ENCODE results near the gene POLE3.

The POLE3 gene

DNA sequence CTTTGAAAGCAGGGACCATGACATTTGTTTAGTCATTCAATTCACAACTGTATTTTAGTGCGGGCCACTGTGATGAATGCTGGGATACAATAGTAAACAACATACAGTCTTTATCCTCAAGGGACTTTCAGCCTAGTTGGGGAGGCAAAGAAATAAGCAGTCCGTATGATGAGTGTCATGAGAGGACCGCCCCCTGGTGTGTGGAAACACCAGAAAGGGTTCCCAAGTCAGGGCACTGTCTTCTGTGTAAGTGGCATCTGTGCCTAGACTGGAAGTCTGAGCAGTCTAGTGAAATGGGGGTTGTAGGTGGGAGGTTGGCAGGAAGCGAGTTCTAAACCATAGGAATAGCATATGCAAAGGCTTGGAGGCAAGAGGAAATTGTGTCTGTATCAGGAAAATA is 6.9 kb upstream of the POLE3 start:
- TF ChIP-seq TAF1 (IDR thresholded peaks at IDR 0.05; ENCODE audit: borderline replicate concordance, insufficient read depth, low read length) = no peak
- TF ChIP-seq SIN3A (IDR thresholded peaks at IDR 0.05; ENCODE audit: borderline replicate concordance, insufficient read depth, low read length) = no peak
- no peak for TF ChIP-seq POLR2AphosphoS5 (IDR thresholded peaks at IDR 0.05; ENCODE audit: low read depth, low read length)
- TF ChIP-seq FOXP2 (optimal IDR thresholded peaks at IDR 0.05; ENCODE audit: borderline replicate concordance, extremely low read depth, extremely low read length, insufficient read depth) = no peak
- TF ChIP-seq, protein P1, sequence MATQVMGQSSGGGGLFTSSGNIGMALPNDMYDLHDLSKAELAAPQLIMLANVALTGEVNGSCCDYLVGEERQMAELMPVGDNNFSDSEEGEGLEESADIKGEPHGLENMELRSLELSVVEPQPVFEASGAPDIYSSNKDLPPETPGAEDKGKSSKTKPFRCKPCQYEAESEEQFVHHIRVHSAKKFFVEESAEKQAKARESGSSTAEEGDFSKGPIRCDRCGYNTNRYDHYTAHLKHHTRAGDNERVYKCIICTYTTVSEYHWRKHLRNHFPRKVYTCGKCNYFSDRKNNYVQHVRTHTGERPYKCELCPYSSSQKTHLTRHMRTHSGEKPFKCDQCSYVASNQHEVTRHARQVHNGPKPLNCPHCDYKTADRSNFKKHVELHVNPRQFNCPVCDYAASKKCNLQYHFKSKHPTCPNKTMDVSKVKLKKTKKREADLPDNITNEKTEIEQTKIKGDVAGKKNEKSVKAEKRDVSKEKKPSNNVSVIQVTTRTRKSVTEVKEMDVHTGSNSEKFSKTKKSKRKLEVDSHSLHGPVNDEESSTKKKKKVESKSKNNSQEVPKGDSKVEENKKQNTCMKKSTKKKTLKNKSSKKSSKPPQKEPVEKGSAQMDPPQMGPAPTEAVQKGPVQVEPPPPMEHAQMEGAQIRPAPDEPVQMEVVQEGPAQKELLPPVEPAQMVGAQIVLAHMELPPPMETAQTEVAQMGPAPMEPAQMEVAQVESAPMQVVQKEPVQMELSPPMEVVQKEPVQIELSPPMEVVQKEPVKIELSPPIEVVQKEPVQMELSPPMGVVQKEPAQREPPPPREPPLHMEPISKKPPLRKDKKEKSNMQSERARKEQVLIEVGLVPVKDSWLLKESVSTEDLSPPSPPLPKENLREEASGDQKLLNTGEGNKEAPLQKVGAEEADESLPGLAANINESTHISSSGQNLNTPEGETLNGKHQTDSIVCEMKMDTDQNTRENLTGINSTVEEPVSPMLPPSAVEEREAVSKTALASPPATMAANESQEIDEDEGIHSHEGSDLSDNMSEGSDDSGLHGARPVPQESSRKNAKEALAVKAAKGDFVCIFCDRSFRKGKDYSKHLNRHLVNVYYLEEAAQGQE (IDR thresholded peaks at IDR 0.05; ENCODE audit: insufficient read depth in 1 of 2, low read depth in 2 of 2, low read length in 2 of 2) = no peak

DNA sequence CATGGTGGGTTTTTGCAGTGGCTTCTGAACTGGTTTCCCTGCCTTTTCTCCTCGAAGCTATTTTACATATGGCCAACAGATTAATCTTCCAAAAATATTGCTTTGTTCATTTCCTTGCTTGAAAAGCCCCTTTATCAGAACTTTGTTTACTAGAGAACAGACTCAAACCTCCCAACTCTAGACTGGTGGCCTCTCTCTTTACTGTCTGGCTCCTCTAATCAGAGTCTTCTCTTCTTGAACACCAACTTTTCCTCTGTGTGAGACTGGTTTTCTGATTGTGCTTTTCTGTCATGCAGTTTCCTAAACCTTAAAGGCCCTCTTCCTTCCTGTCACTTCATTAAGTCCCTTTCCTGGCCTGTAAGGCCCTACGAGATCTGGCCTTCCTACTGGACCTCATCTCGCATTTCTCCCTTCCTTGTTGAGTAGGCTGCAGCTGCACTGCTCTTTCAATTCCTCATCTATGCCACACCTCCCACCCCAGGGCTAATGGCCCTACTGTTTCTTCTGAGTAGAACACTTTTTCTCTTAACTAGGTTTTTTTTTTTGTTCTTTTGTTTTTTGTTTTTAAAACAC is 5.8 kb upstream of the POLE3 start:
- TF ChIP-seq TAF1 (IDR thresholded peaks at IDR 0.05; ENCODE audit: borderline replicate concordance, insufficient read depth, low read length) (no peak), FOXP2 (optimal IDR thresholded peaks at IDR 0.05; ENCODE audit: borderline replicate concordance, extremely low read depth, extremely low read length, insufficient read depth) (no peak), SIN3A (IDR thresholded peaks at IDR 0.05; ENCODE audit: borderline replicate concordance, insufficient read depth, low read length) (no peak), POLR2AphosphoS5 (IDR thresholded peaks at IDR 0.05; ENCODE audit: low read depth, low read length) (no peak)
- TF ChIP-seq, protein P1 (IDR thresholded peaks at IDR 0.05; ENCODE audit: insufficient read depth in 1 of 2, low read depth in 2 of 2, low read length in 2 of 2) = no peak

DNA sequence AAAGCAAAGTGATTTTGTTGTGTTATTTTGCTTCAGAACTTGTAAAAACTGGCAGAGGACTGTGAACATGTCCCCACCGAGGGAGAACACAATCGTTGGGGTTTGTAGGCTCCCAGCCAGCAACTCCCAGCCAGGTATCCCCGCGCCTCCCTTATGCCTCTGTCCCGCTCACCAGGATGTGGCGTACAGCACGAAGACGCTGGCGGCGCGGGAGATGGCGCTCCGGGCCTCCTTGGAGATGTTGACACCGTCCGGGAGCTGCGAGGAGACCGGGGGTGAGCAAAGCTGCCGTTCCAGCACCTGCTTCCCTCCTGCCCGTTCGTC is 630 bp downstream of the POLE3 start:
- TF ChIP-seq TAF1 (IDR thresholded peaks at IDR 0.05; ENCODE audit: borderline replicate concordance, insufficient read depth, low read length) (no peak), FOXP2 (optimal IDR thresholded peaks at IDR 0.05; ENCODE audit: borderline replicate concordance, extremely low read depth, extremely low read length, insufficient read depth) (no peak), SIN3A (IDR thresholded peaks at IDR 0.05; ENCODE audit: borderline replicate concordance, insufficient read depth, low read length) (no peak), POLR2AphosphoS5 (IDR thresholded peaks at IDR 0.05; ENCODE audit: low read depth, low read length) (no peak)
- TF ChIP-seq, protein P1 (IDR thresholded peaks at IDR 0.05; ENCODE audit: insufficient read depth in 1 of 2, low read depth in 2 of 2, low read length in 2 of 2) = no peak

DNA sequence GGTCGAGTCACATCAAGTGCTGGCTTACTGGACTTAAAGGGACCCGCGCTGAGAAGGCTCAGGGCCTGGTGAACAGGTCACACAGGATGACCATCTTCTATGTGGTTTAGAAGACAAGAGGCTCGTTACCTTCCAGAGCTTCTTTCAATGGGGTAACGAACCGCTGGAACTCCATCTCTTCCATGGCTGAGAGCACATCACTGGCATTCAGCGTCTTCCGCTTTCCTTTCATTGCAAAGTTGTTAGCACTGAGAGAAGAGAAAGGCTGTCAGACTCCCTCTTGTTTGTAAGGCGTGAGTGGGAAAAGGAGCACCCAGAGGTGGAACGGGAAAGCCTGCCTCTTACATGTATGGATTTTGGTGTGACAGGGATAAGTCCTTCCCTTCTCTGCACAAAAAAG is 994 bp downstream of the POLE3 start:
- TF ChIP-seq SIN3A (IDR thresholded peaks at IDR 0.05; ENCODE audit: borderline replicate concordance, insufficient read depth, low read length) = no peak
- no peak for TF ChIP-seq POLR2AphosphoS5 (IDR thresholded peaks at IDR 0.05; ENCODE audit: low read depth, low read length)
- TF ChIP-seq, protein P1 (IDR thresholded peaks at IDR 0.05; ENCODE audit: insufficient read depth in 1 of 2, low read depth in 2 of 2, low read length in 2 of 2) = no peak
- TF ChIP-seq TAF1 (IDR thresholded peaks at IDR 0.05; ENCODE audit: borderline replicate concordance, insufficient read depth, low read length) = no peak
- no peak for TF ChIP-seq FOXP2 (optimal IDR thresholded peaks at IDR 0.05; ENCODE audit: borderline replicate concordance, extremely low read depth, extremely low read length, insufficient read depth)

DNA sequence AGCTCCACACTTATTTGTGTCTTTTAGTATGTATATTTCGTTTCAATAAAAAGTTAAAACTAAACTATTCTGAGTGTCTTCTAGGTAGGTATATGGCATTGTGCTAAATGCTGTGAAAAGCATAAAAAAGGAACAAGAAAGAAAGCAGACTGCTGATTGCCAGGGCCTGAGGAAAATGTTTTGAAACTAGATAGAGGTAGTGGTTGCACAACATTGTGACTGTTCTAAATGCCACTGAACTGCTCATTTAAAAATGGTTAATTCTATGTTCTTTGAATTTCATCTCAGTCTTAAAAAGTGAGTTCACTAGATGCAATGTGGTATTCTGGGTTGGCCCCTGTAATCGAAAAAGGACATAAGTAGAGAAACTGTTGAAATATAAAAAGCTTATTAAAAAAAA is 6.8 kb downstream of the POLE3 start:
- TF ChIP-seq TAF1 (IDR thresholded peaks at IDR 0.05; ENCODE audit: borderline replicate concordance, insufficient read depth, low read length) (no peak), POLR2AphosphoS5 (IDR thresholded peaks at IDR 0.05; ENCODE audit: low read depth, low read length) (no peak), SIN3A (IDR thresholded peaks at IDR 0.05; ENCODE audit: borderline replicate concordance, insufficient read depth, low read length) (no peak), FOXP2 (optimal IDR thresholded peaks at IDR 0.05; ENCODE audit: borderline replicate concordance, extremely low read depth, extremely low read length, insufficient read depth) (no peak)
- TF ChIP-seq, protein P1 (IDR thresholded peaks at IDR 0.05; ENCODE audit: insufficient read depth in 1 of 2, low read depth in 2 of 2, low read length in 2 of 2) = no peak
